Neural crest cell (in vitro differentiated cells): Measurements from ENCODE around the gene FHDC1. TPM values are rescaled to one million over a fixed set of nuclear protein-coding genes. Genes with fewer than 3 reads are reported as not detected.
A peak's percentile ranks its signal among the peaks of the same experiment; 100 is the strongest.

Experiments
- DNase-seq: peaks from one replicate; pipeline ENCODE4 v3.0.0; 2021; ENCODE audit warnings: low read depth, mixed read lengths, low spot score
- H3K27ac Mint-ChIP-seq: one replicate; pipeline ENCODE4 v1.8.0; 2021; ENCODE audit warnings: mild to moderate bottlenecking, mixed read lengths; ENCODE audit not compliant: unreplicated experiment
- H3K27me3 Mint-ChIP-seq: 2 replicates; pipeline ENCODE4 v1.8.0; 2021; ENCODE audit warnings: low read depth, mild to moderate bottlenecking, mixed read lengths
- H3K36me3 Mint-ChIP-seq: 2 replicates; pipeline ENCODE4 v1.8.0; 2021; ENCODE audit warnings: low read depth, mild to moderate bottlenecking, mixed read lengths
- H3K4me1 Mint-ChIP-seq: 2 replicates; pipeline ENCODE4 v1.8.0; 2021; ENCODE audit warnings: mixed read lengths
- H3K4me3 Mint-ChIP-seq: one replicate; pipeline ENCODE4 v1.8.0; 2021; ENCODE audit warnings: mild to moderate bottlenecking, mixed read lengths
- H3K9me3 Mint-ChIP-seq: 2 replicates; pipeline ENCODE4 v1.8.0; 2021; ENCODE audit warnings: mixed read lengths
- CTCF ChIP-seq: fragments of 200-600 bp; sonication (generic); conservative IDR thresholded peaks from 2 replicates; pipeline ENCODE4 v1.5.0; 2021; ENCODE audit warnings: antibody characterized with exemption, mild to moderate bottlenecking
- total RNA-seq: library from RNA; stranded (reverse); gene quantifications from 2 replicates; pipeline ENCODE4 v1.2.1, GENCODE V29; 2021

Gene FHDC1
- total RNA-seq, 1 donor from 2014 or later = 52.0 TPM

- TF ChIP-seq CTCF = no peak
- no peak overlapping the region for H3K4me3 Mint-ChIP-seq
- H3K27me3 Mint-ChIP-seq = no peaks in the 10 kb centered on the region
- H3K9me3 Mint-ChIP-seq = no peaks in the 10 kb centered on the region
- peaks cover 38% of the 10 kb centered on the region for H3K36me3 Mint-ChIP-seq
- DNase-seq = no peak
- peaks cover 32% of the 10 kb centered on the region for H3K4me1 Mint-ChIP-seq
- no peak overlapping the region for H3K27ac Mint-ChIP-seq
Measured at GRCh38 chr4:152909901-152910300, 26.2 kb upstream of the FHDC1 start.

GRCh38 chr4:152910521-152910920 is 25.6 kb upstream of the FHDC1 start:
- no peak overlapping the region for H3K4me3 Mint-ChIP-seq
- H3K9me3 Mint-ChIP-seq = no peaks in the 10 kb centered on the region
- peaks cover 36% of the 10 kb centered on the region for H3K4me1 Mint-ChIP-seq
- TF ChIP-seq CTCF = peak; percentile 19
- H3K36me3 Mint-ChIP-seq = peaks cover 36% of the 10 kb centered on the region
- DNase-seq = no peak
- H3K27me3 Mint-ChIP-seq = no peaks in the 10 kb centered on the region
- no peak overlapping the region for H3K27ac Mint-ChIP-seq

- peak overlapping the region; percentile 64 for H3K4me3 Mint-ChIP-seq
- peaks cover 48% of the 10 kb centered on the region for H3K36me3 Mint-ChIP-seq
- no peak for TF ChIP-seq CTCF
- peaks cover 44% of the 10 kb centered on the region for H3K4me1 Mint-ChIP-seq
- peak overlapping the region; percentile 94 for H3K27ac Mint-ChIP-seq
- peaks cover 14% of the 10 kb centered on the region for H3K9me3 Mint-ChIP-seq
- H3K27me3 Mint-ChIP-seq = no peaks in the 10 kb centered on the region
- DNase-seq = no peak
Measured at GRCh38 chr4:152917543-152918395, 18.4 kb upstream of the FHDC1 start.

GRCh38 chr4:152919826-152920225 is 16.3 kb upstream of the FHDC1 start:
- no peak overlapping the region for H3K4me3 Mint-ChIP-seq
- H3K9me3 Mint-ChIP-seq = peaks cover 14% of the 10 kb centered on the region
- H3K27ac Mint-ChIP-seq = no peak overlapping the region
- TF ChIP-seq CTCF = no peak
- H3K27me3 Mint-ChIP-seq = no peaks in the 10 kb centered on the region
- no peak for DNase-seq
- peaks cover 35% of the 10 kb centered on the region for H3K4me1 Mint-ChIP-seq
- peaks cover 37% of the 10 kb centered on the region for H3K36me3 Mint-ChIP-seq

- peak; percentile 36 for DNase-seq
- peaks cover 41% of the 10 kb centered on the region for H3K36me3 Mint-ChIP-seq
- peaks cover 28% of the 10 kb centered on the region for H3K4me1 Mint-ChIP-seq
- no peak overlapping the region for H3K4me3 Mint-ChIP-seq
- no peak for TF ChIP-seq CTCF
- H3K27me3 Mint-ChIP-seq = no peaks in the 10 kb centered on the region
- H3K27ac Mint-ChIP-seq = no peak overlapping the region
- peaks cover 17% of the 10 kb centered on the region for H3K9me3 Mint-ChIP-seq
Measured at GRCh38 chr4:152920768-152921167, 15.4 kb upstream of the FHDC1 start.
